GM21360 (cell line): ENCODE results near the gene SLC16A12.
"Not testable (repeated sequence)": the region's sequence is repeated elsewhere in the genome, so short reads cannot be mapped to it uniquely, and the experiment has no call there.

ENCODE experiments used
- ATAC-seq: cut with Tn5 transposase; IDR thresholded peaks from one replicate; pipeline ENCODE4 v1.9.1; 2021; ENCODE audit warnings: mild to moderate bottlenecking, moderate library complexity; ENCODE audit not compliant: unreplicated experiment

Gene SLC16A12

GRCh38 chr10:89426230-89426868 lies 109.0 kb downstream of the SLC16A12 start:
- ATAC-seq = no peak

GRCh38 chr10:89425000-89425399 lies 110.4 kb downstream of the SLC16A12 start:
- ATAC-seq = no peak

GRCh38 chr10:89421018-89421476 lies 114.3 kb downstream of the SLC16A12 start:
- no peak for ATAC-seq

- ATAC-seq = no peak
Measured at GRCh38 chr10:89419548-89419947, 115.8 kb downstream of the SLC16A12 start.

GRCh38 chr10:89416465-89416864 lies 118.9 kb downstream of the SLC16A12 start:
- ATAC-seq = no peak

GRCh38 chr10:89414879-89415821 lies 120.2 kb downstream of the SLC16A12 start:
- peak; percentile 30 for ATAC-seq

- ATAC-seq = peak; percentile 75
Measured at GRCh38 chr10:89414146-89414878, 121.1 kb downstream of the SLC16A12 start, which contains the start of gene IFIT5. TSS of gene IFIT5 (plus strand) at chr10:89414568. CDS start at chr10:89414799, 231 bp downstream.

GRCh38 chr10:89413398-89413912 lies 121.9 kb downstream of the SLC16A12 start:
- ATAC-seq = no peak

GRCh38 chr10:89412276-89412675 lies 123.1 kb downstream of the SLC16A12 start:
- not testable (repeated sequence) for ATAC-seq

GRCh38 chr10:89411135-89411534 lies 124.3 kb downstream of the SLC16A12 start:
- ATAC-seq = not testable (repeated sequence)

- not testable (repeated sequence) for ATAC-seq
Measured at GRCh38 chr10:89410551-89410950, 124.8 kb downstream of the SLC16A12 start.

- not testable (repeated sequence) for ATAC-seq
Measured at GRCh38 chr10:89409282-89409681, 126.1 kb downstream of the SLC16A12 start.

- ATAC-seq = not testable (repeated sequence)
Measured at GRCh38 chr10:89407792-89408191, 127.6 kb downstream of the SLC16A12 start.

- not testable (repeated sequence) for ATAC-seq
Measured at GRCh38 chr10:89406178-89406577, 129.2 kb downstream of the SLC16A12 start.

GRCh38 chr10:89404104-89405047 lies 131.0 kb downstream of the SLC16A12 start:
- ATAC-seq = no peak

- no peak for ATAC-seq
Measured at GRCh38 chr10:89403043-89403442, 132.4 kb downstream of the SLC16A12 start.

GRCh38 chr10:89399956-89400355 lies 135.4 kb downstream of the SLC16A12 start:
- ATAC-seq = no peak

GRCh38 chr10:89398003-89398749 lies 137.2 kb downstream of the SLC16A12 start:
- ATAC-seq = no peak

- ATAC-seq = no peak
Measured at GRCh38 chr10:89395141-89395540, 140.3 kb downstream of the SLC16A12 start.
